ENCODE data around the gene C3orf52. TPM values are rescaled to one million over a fixed set of nuclear protein-coding genes. Genes with fewer than 3 reads are reported as not detected.

C3orf52 gene
- total and polyA plus RNA-seq, 2 experiments from 2014 or later, result 8.1 to 16.6 TPM

- TF ChIP-seq ZNF462 (CRISPR knock-in tag; IDR thresholded peaks at IDR 0.05) (no peak), ZNF114 (CRISPR knock-in tag; IDR thresholded peaks at IDR 0.05) (no peak)
Measured at GRCh38 chr3:112115806-112116383, 29.7 kb downstream of the C3orf52 start (continued).

GRCh38 chr3:112116748-112117186 lies 30.6 kb downstream of the C3orf52 start:
- H3K27ac ChIP-seq (ENCODE audit: low read depth), result no peak overlapping the region
- H3F3A ChIP-seq (replicated peaks; ENCODE audit: low read depth), result no peaks in the 10 kb centered on the region
- H3K4me3 Mint-ChIP-seq, result no peak overlapping the region
- ATAC-seq, result no peak
- H3K27ac Mint-ChIP-seq, result no peak overlapping the region
- H3K36me3 ChIP-seq (ENCODE audit: insufficient read depth), result no peaks in the 10 kb centered on the region; the same call in 1 of the 2 replicates
- H3K4me1 ChIP-seq (ENCODE audit: insufficient read depth), result peaks cover 17% of the 10 kb centered on the region
- no peaks in the 10 kb centered on the region; the same call in 2 of the 3 replicates for H3K9me3 Mint-ChIP-seq
- no peak overlapping the region for H3K4me3 ChIP-seq
- peaks cover 9% of the 10 kb centered on the region; the same call in 2 of the 3 replicates for H3K36me3 Mint-ChIP-seq (ENCODE audit: low read depth)
- peaks cover 15% of the 10 kb centered on the region for H3K4me1 Mint-ChIP-seq
- no peaks in the 10 kb centered on the region for H4K20me1 ChIP-seq (replicated peaks; ENCODE audit: insufficient read depth)
- H3K27me3 Mint-ChIP-seq (ENCODE audit: insufficient read depth, low read depth, poor library complexity), result peaks cover 2% of the 10 kb centered on the region
- H3K79me2 ChIP-seq (replicated peaks; ENCODE audit: insufficient read depth), result no peaks in the 10 kb centered on the region
- H3K27me3 ChIP-seq (ENCODE audit: insufficient read depth), result no peaks in the 10 kb centered on the region
- DNase-seq (ENCODE audit: low spot score), result no peak
- H3K4me2 ChIP-seq, result no peak overlapping the region
- no peak overlapping the region for H2AFZ ChIP-seq
- H3K9me2 ChIP-seq (ENCODE audit: insufficient read depth), result no peaks in the 10 kb centered on the region
- TF ChIP-seq ZNF331 (CRISPR knock-in tag; IDR thresholded peaks at IDR 0.05; ENCODE audit: low read depth) (no peak), NANOG (IDR thresholded peaks at IDR 0.05; ENCODE audit: borderline replicate concordance) (no peak), ZNF114 (CRISPR knock-in tag; IDR thresholded peaks at IDR 0.05) (no peak), CTCF (conservative IDR thresholded peaks at IDR 0.05; ENCODE audit: low read depth in 2 of 2) (no peak), ETS1 (IDR thresholded peaks at IDR 0.05) (no peak), CREB1 (CRISPR knock-in tag; IDR thresholded peaks at IDR 0.05; ENCODE audit: low read depth) (no peak), EZH2phosphoT487 (IDR thresholded peaks at IDR 0.05; ENCODE audit: unreplicated experiment) (no peak), POLR2AphosphoS5 (IDR thresholded peaks at IDR 0.05; ENCODE audit: low read depth) (no peak)

Data from GM23338 (cell line).